GM12891 (cell line): ENCODE data around the gene RPS16.

Experiments
- POLR2A ChIP-seq: IDR thresholded peaks from 2 replicates; pipeline ENCODE4 v1.6.1; 2011; ENCODE audit warnings: low read depth, low read length, control low read depth
- TAF1 ChIP-seq: IDR thresholded peaks from 2 replicates; pipeline ENCODE4 v1.6.1; 2011; ENCODE audit warnings: low read depth, low read length, control low read depth

DNA sequence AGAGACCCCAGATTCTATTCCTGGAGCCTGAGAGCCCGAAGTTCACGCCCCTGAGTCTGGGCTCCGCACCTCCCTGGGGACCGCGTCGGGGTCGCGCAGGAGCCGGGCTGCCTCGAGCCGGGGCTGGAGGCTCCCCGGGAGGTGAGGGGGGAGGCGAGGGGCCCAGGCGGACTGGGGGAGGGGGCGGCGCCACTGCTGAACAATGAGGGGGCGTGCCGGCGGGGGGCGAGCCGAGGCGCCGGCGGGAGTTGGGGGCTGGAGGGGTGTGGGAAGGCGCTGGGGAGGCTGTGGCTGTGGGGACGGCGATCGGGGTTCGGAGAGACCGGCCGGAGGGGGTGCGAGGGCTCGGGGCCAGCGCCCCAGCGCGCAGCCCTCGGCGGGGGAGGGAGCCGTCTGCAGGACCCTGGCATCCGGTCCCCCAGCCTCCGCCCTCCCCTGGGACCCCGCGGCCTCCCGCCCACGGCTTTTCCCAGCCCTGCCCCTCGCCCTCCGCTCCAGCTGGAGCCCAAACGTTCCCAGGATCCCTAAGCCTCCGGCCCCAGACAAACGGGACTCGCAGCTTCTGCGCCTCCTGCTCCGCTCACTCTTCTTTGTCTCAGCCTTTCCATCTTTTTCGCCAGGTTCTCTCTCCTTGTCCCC lies 22.4 kb downstream of the RPS16 start:
- TF ChIP-seq POLR2A (no peak), TAF1 (no peak)
